GM12892 (cell line): ENCODE results near the gene USP47.

ENCODE experiments used
- DNase-seq: peaks from one replicate; pipeline ENCODE4 v3.0.0; 2011; ENCODE audit not compliant: insufficient read length
- FAIRE-seq: peaks from 2 replicates; lab custom pipeline; 2011; peaks lifted over from hg19 to GRCh38; lab: Jason Lieb, UNC
- POLR2A ChIP-seq: IDR thresholded peaks from 2 replicates; pipeline ENCODE4 v1.6.1; 2011; ENCODE audit warnings: low read depth, low read length, control low read depth
- POLR2AphosphoS5 ChIP-seq: IDR thresholded peaks from 2 replicates; pipeline ENCODE4 v1.6.1; 2011; ENCODE audit warnings: low read depth, low read length, control low read depth
- TAF1 ChIP-seq: IDR thresholded peaks from 2 replicates; pipeline ENCODE4 v1.6.1; 2011; ENCODE audit warnings: low read depth, mild to moderate bottlenecking, control low read depth, low read length, borderline replicate concordance

The USP47 gene

GRCh38 chr11:11842421-11843008 lies 743 bp downstream of the USP47 start:
- no peak for FAIRE-seq
- DNase-seq, result no peak

GRCh38 chr11:11843211-11843621 lies 1.4 kb downstream of the USP47 start:
- no peak for TF ChIP-seq POLR2AphosphoS5
- no peak for TF ChIP-seq POLR2A
- TF ChIP-seq TAF1, result no peak
- DNase-seq (no peak), FAIRE-seq (no peak)

More at GRCh38 chr11:11842421-11843008, 743 bp downstream of the USP47 start:
- TF ChIP-seq TAF1, result no peak
- no peak for TF ChIP-seq POLR2AphosphoS5
- TF ChIP-seq POLR2A, result no peak; the same call in 1 of the 2 replicates

GRCh38 chr11:11843642-11844041 lies 1.9 kb downstream of the USP47 start:
- no peak for FAIRE-seq
- TF ChIP-seq TAF1 (no peak), POLR2A (no peak), POLR2AphosphoS5 (no peak)
- DNase-seq, result no peak

GRCh38 chr11:11844272-11844671 lies 2.5 kb downstream of the USP47 start:
- no peak for TF ChIP-seq POLR2AphosphoS5
- TF ChIP-seq TAF1, result no peak
- TF ChIP-seq POLR2A, result no peak
- no peak for DNase-seq
- peak; percentile 84 for FAIRE-seq

- no peak for DNase-seq
- peak; percentile 33 for FAIRE-seq
These were observed 3.3 kb downstream of the USP47 start for GRCh38 chr11:11845071-11845470.

GRCh38 chr11:11845551-11845950 lies 3.8 kb downstream of the USP47 start:
- no peak for TF ChIP-seq POLR2AphosphoS5
- no peak for TF ChIP-seq POLR2A
- no peak for TF ChIP-seq TAF1
- FAIRE-seq, result no peak

More at GRCh38 chr11:11845071-11845470, 3.3 kb downstream of the USP47 start:
- no peak for TF ChIP-seq TAF1
- no peak for TF ChIP-seq POLR2A

GRCh38 chr11:11847082-11847481 lies 5.3 kb downstream of the USP47 start:
- no peak for FAIRE-seq
- DNase-seq, result no peak
- TF ChIP-seq POLR2AphosphoS5, result no peak
- no peak for TF ChIP-seq TAF1
- no peak for TF ChIP-seq POLR2A

More at GRCh38 chr11:11845551-11845950, 3.8 kb downstream of the USP47 start:
- no peak for DNase-seq

GRCh38 chr11:11848891-11849746 lies 7.3 kb downstream of the USP47 start:
- peak; percentile 88 for FAIRE-seq
- no peak for DNase-seq
- TF ChIP-seq POLR2A (no peak), POLR2AphosphoS5 (no peak), TAF1 (no peak)

GRCh38 chr11:11850668-11851067 lies 8.9 kb downstream of the USP47 start:
- no peak for TF ChIP-seq POLR2A
- TF ChIP-seq POLR2AphosphoS5, result no peak
- TF ChIP-seq TAF1, result no peak
- FAIRE-seq, result no peak
- DNase-seq, result no peak

- DNase-seq (no peak), FAIRE-seq (peak; percentile 5)
- TF ChIP-seq POLR2AphosphoS5 (no peak), POLR2A (no peak)
These were observed 14.9 kb downstream of the USP47 start for GRCh38 chr11:11856638-11857037.

- TF ChIP-seq POLR2A (no peak), TAF1 (no peak), POLR2AphosphoS5 (no peak)
- FAIRE-seq, result peak; percentile 60
- no peak for DNase-seq
These were observed 16.0 kb downstream of the USP47 start for GRCh38 chr11:11857769-11858168.

- DNase-seq (no peak), FAIRE-seq (no peak)
- TF ChIP-seq POLR2A, result no peak
- TF ChIP-seq TAF1, result no peak
- TF ChIP-seq POLR2AphosphoS5, result no peak
These were observed 16.9 kb downstream of the USP47 start for GRCh38 chr11:11858676-11859075.
